ENCODE results near the gene RHOXF1. TPM values are rescaled to one million over a fixed set of nuclear protein-coding genes. Genes with fewer than 3 reads are reported as not detected.
"Not testable (repeated sequence)": the region's sequence is repeated elsewhere in the genome, so short reads cannot be mapped to it uniquely, and the experiment has no call there.

The RHOXF1 gene
- total RNA-seq, 4 donors from 2014 or later: 0.82 TPM; not detected in 3

GRCh38 chrX:120144178-120144844 is 28.6 kb upstream of the RHOXF1 start:
- Histone ChIP-seq H3K27ac (no peak overlapping the region), H3K4me3 (no peak overlapping the region), H3K4me1 (no peaks in the 10 kb centered on the region), H3K36me3 (no peaks in the 10 kb centered on the region), H3K9me3 (no peaks in the 10 kb centered on the region), H3K27me3 (no peaks in the 10 kb centered on the region)
- peak in 1 of 2 donors; percentile 28 for DNase-seq
- no peak for TF ChIP-seq POLR2A (IDR thresholded peaks at IDR 0.05)
- TF ChIP-seq, protein P1, sequence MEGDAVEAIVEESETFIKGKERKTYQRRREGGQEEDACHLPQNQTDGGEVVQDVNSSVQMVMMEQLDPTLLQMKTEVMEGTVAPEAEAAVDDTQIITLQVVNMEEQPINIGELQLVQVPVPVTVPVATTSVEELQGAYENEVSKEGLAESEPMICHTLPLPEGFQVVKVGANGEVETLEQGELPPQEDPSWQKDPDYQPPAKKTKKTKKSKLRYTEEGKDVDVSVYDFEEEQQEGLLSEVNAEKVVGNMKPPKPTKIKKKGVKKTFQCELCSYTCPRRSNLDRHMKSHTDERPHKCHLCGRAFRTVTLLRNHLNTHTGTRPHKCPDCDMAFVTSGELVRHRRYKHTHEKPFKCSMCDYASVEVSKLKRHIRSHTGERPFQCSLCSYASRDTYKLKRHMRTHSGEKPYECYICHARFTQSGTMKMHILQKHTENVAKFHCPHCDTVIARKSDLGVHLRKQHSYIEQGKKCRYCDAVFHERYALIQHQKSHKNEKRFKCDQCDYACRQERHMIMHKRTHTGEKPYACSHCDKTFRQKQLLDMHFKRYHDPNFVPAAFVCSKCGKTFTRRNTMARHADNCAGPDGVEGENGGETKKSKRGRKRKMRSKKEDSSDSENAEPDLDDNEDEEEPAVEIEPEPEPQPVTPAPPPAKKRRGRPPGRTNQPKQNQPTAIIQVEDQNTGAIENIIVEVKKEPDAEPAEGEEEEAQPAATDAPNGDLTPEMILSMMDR (IDR thresholded peaks at IDR 0.05): no peak
- intact Hi-C loops (cut with DNase I; ENCODE audit: low total_unique reads): no loop called here

DNA sequence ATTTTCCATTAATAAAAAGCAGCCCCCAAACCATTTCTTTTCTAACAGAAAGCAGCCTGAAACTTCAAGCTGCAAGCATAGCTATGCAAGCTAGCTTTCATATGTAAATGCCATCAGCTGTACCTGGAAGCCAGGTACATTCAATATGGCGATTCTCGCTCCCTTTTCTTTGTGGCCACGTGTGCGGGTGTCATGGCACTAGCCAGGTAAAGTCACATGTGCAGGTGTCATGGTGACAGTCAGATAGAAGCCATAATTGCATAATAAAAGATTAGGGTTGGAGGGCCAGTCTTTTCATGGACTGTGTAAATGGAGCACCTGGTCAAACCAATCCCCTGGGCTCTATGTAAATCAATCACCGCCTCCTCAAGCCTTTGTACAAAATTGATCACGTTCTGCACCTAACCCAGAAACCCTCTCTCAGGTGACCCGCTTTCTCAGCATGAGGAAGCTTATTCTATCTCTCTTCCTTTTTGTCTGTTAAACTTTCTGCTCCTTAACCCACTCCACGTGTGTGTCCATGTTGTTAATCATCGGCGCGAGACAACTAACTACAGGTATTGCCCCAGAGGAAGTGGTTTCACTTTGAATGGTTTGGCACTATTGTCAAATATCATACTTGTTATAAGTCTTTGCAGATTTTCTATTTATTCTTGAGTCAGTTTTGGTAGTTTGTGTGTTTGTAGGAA is 24.7 kb upstream of the RHOXF1 start:
- intact Hi-C loops (cut with DNase I; ENCODE audit: low total_unique reads): no loop called here

DNA sequence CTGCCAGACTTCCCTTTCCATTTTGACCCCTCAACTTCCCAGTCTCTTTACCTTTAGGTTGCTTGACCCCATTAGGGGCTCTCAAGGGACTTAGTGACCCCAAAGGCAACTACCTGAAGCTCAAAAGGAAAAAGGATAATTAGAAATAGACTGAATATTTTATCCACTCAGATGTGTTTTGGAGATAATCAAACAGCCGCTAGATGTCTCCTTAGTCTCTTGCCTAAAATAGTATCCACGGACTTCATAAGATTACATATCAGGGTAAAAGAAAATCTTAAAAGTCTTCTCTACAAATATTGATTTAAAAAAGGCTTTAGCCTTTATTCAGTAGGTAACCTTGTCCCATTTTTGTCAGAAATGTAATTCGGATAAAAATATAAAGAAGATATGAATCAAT is 21.7 kb upstream of the RHOXF1 start:
- no peaks in the 10 kb centered on the region for H3K4me1 ChIP-seq
- no peaks in the 10 kb centered on the region for H3K9me3 ChIP-seq
- no peaks in the 10 kb centered on the region for H3K36me3 ChIP-seq
- DNase-seq: no peak
- H3K27ac ChIP-seq: no peak overlapping the region
- peaks cover 0 to 3% of the 10 kb centered on the region in 2 donors for H3K27me3 ChIP-seq
- TF ChIP-seq POLR2A (IDR thresholded peaks at IDR 0.05): no peak
- TF ChIP-seq, protein P1 (IDR thresholded peaks at IDR 0.05): no peak
- intact Hi-C loops (cut with DNase I; ENCODE audit: low total_unique reads): no loop called here
- H3K4me3 ChIP-seq: no peak overlapping the region

More for the DNA sequence above, 24.7 kb upstream of the RHOXF1 start:
- Histone ChIP-seq H3K4me1 (no peaks in the 10 kb centered on the region), H3K27ac (no peak overlapping the region), H3K27me3 (peaks cover 0 to 3% of the 10 kb centered on the region in 2 donors), H3K9me3 (no peaks in the 10 kb centered on the region), H3K4me3 (no peak overlapping the region), H3K36me3 (no peaks in the 10 kb centered on the region)
- DNase-seq: no peak
- no peak for TF ChIP-seq POLR2A (IDR thresholded peaks at IDR 0.05)
- TF ChIP-seq, protein P1 (IDR thresholded peaks at IDR 0.05): no peak

DNA sequence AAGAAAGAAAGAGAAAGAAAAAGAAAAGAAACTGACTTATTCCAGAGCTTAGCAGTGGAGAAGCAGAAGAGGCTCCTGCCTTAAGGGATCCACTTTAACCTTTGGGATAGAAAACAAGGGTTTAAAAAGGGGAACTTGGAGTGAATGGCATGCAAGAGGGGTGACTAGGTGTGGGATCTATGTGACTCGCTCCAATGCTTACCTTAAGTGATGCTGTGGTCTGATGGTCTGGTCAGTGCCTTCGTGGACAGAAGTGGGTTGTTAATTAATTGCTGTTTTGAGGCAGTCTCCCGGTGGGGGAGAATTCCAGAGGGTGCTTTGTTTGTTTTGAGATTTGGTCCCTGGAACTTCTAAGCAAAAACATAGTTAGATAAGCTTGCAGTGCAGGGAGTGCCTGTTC is 21.1 kb upstream of the RHOXF1 start:
- Histone ChIP-seq H3K27me3 (peaks cover 0 to 3% of the 10 kb centered on the region in 2 donors), H3K9me3 (no peaks in the 10 kb centered on the region), H3K36me3 (no peaks in the 10 kb centered on the region), H3K4me3 (no peak overlapping the region), H3K4me1 (no peaks in the 10 kb centered on the region), H3K27ac (no peak overlapping the region)
- intact Hi-C loops (cut with DNase I; ENCODE audit: low total_unique reads): no loop called here
- TF ChIP-seq POLR2A (IDR thresholded peaks at IDR 0.05): no peak
- TF ChIP-seq, protein P1 (IDR thresholded peaks at IDR 0.05): no peak
- DNase-seq: no peak

- no peak for DNase-seq
- intact Hi-C loops (cut with DNase I; ENCODE audit: low total_unique reads): no loop called here
- no peak for TF ChIP-seq POLR2A (IDR thresholded peaks at IDR 0.05)
- TF ChIP-seq, protein P1 (IDR thresholded peaks at IDR 0.05): no peak
- H3K9me3 ChIP-seq: no peaks in the 10 kb centered on the region
- H3K27ac ChIP-seq: no peak overlapping the region
- no peaks in the 10 kb centered on the region for H3K4me1 ChIP-seq
- H3K27me3 ChIP-seq: peaks cover 0 to 3% of the 10 kb centered on the region in 2 donors
- no peaks in the 10 kb centered on the region for H3K36me3 ChIP-seq
- H3K4me3 ChIP-seq: no peak overlapping the region
These were observed 20.4 kb upstream of the RHOXF1 start for GRCh38 chrX:120136128-120136527.

GRCh38 chrX:120128306-120128846 is 12.7 kb upstream of the RHOXF1 start:
- H3K36me3 ChIP-seq: not testable (repeated sequence)

More at GRCh38 chrX:120128306-120128846, 12.7 kb upstream of the RHOXF1 start:
- H3K4me1 ChIP-seq; H3K27me3 ChIP-seq; DNase-seq; H3K27ac ChIP-seq; H3K9me3 ChIP-seq; intact Hi-C loops (cut with DNase I; ENCODE audit: low total_unique reads); H3K4me3 ChIP-seq: not testable (repeated sequence)
